SK-N-SH treated with all-trans-retinoic acid at 6 μM for 48 hours (cell line): ENCODE measurements around the gene PLXND1.

ENCODE experiments used
- ATAC-seq: fragments of 200-7000 bp; cut with Tn5 transposase; 3 replicates; pipeline ENCODE4 v1.9.1; 2020; ENCODE audit warnings: mild to moderate bottlenecking, moderate library complexity
- ARNTL ChIP-seq: fragments of 450-650 bp; formaldehyde crosslinking; IDR thresholded peaks from 2 replicates; pipeline ENCODE4 v1.5.0; 2020; ENCODE audit warnings: low read depth, mild to moderate bottlenecking, moderate library complexity, borderline replicate concordance
- BACH2 ChIP-seq: fragments of 250-450 bp; sonication (Bioruptor Pico); IDR thresholded peaks from 2 replicates; pipeline ENCODE4 v1.9.0; 2021; ENCODE audit warnings: mild to moderate bottlenecking, borderline replicate concordance
- CREB5 ChIP-seq: fragments of 250-450 bp; sonication (Bioruptor Pico); IDR thresholded peaks from 2 replicates; pipeline ENCODE4 v1.5.1; 2020; ENCODE audit warnings: low read depth, mild to moderate bottlenecking, moderate library complexity
- CSDC2 ChIP-seq: fragments of 250-450 bp; sonication (Bioruptor Pico); IDR thresholded peaks from 2 replicates; pipeline ENCODE4 v1.5.0; 2020; ENCODE audit warnings: mild to moderate bottlenecking, moderate library complexity
- CSRNP3 ChIP-seq: fragments of 250-450 bp; sonication (Bioruptor Pico); IDR thresholded peaks from 2 replicates; pipeline ENCODE4 v1.5.1; 2021; ENCODE audit warnings: mild to moderate bottlenecking, moderate library complexity
- ESRRG ChIP-seq: fragments of 250-450 bp; sonication (Bioruptor Pico); IDR thresholded peaks from 2 replicates; pipeline ENCODE4 v1.6.1; 2021; ENCODE audit warnings: mild to moderate bottlenecking
- GLIS3 ChIP-seq: fragments of 250-450 bp; sonication (Bioruptor Pico); IDR thresholded peaks from 2 replicates; pipeline ENCODE4 v1.5.0; 2020; ENCODE audit warnings: mild to moderate bottlenecking, moderate library complexity
- ISL1 ChIP-seq: fragments of 250-450 bp; sonication (Bioruptor Pico); IDR thresholded peaks from 2 replicates; pipeline ENCODE4 v2.1.2; 2022; ENCODE audit warnings: mild to moderate bottlenecking, moderate library complexity
- OSR1 ChIP-seq: fragments of 250-450 bp; sonication (Bioruptor Pico); IDR thresholded peaks from 2 replicates; pipeline ENCODE4 v1.8.0; 2022; ENCODE audit warnings: moderate library complexity, mild to moderate bottlenecking, inconsistent platforms
- PATZ1 ChIP-seq: fragments of 250-450 bp; sonication (Bioruptor Pico); IDR thresholded peaks from 2 replicates; pipeline ENCODE4 v1.8.0; 2020; ENCODE audit warnings: mild to moderate bottlenecking, moderate library complexity, borderline replicate concordance
- POU6F1 ChIP-seq: fragments of 250-450 bp; sonication (Bioruptor Pico); IDR thresholded peaks from 2 replicates; pipeline ENCODE4 v1.8.0; 2021; ENCODE audit warnings: low read depth, mild to moderate bottlenecking, moderate library complexity, borderline replicate concordance
- PPARA ChIP-seq: fragments of 250-450 bp; sonication (Bioruptor Pico); IDR thresholded peaks from 2 replicates; pipeline ENCODE4 v1.5.0; 2020; ENCODE audit warnings: mild to moderate bottlenecking, borderline replicate concordance
- RARB ChIP-seq: fragments of 250-450 bp; sonication (Bioruptor Pico); IDR thresholded peaks from 2 replicates; pipeline ENCODE4 v1.8.0; 2021; ENCODE audit warnings: mild to moderate bottlenecking, moderate library complexity
- SNAI2 ChIP-seq: fragments of 250-450 bp; sonication (Bioruptor Pico); IDR thresholded peaks from 2 replicates; pipeline ENCODE4 v1.5.0; 2020; ENCODE audit warnings: mild to moderate bottlenecking, moderate library complexity
- TCF4 ChIP-seq: fragments of 250-450 bp; sonication (Bioruptor Pico); IDR thresholded peaks from 2 replicates; pipeline ENCODE4 v1.8.0; 2021; ENCODE audit warnings: mild to moderate bottlenecking, moderate library complexity, borderline replicate concordance
- TOX ChIP-seq: fragments of 250-450 bp; sonication (Bioruptor Pico); IDR thresholded peaks from 2 replicates; pipeline ENCODE4 v1.8.0; 2021; ENCODE audit warnings: mild to moderate bottlenecking, moderate library complexity, borderline replicate concordance
- TSHZ2 ChIP-seq: fragments of 250-450 bp; sonication (Bioruptor Pico); IDR thresholded peaks from 2 replicates; pipeline ENCODE4 v1.5.0; 2020; ENCODE audit warnings: mild to moderate bottlenecking, moderate library complexity
- ZC3H10 ChIP-seq: fragments of 250-450 bp; sonication (Bioruptor Pico); IDR thresholded peaks from 2 replicates; pipeline ENCODE4 v1.5.1; 2021; ENCODE audit warnings: mild to moderate bottlenecking, moderate library complexity
- ZFP3 ChIP-seq: fragments of 250-450 bp; sonication (Bioruptor Pico); IDR thresholded peaks from 2 replicates; pipeline ENCODE4 v1.5.0; 2020; ENCODE audit warnings: mild to moderate bottlenecking, moderate library complexity
- ZFP30 ChIP-seq: fragments of 450-650 bp; formaldehyde crosslinking; IDR thresholded peaks from 2 replicates; pipeline ENCODE4 v1.5.0; 2022; ENCODE audit warnings: mild to moderate bottlenecking, moderate library complexity
- ZNF565 ChIP-seq: fragments of 450-650 bp; formaldehyde crosslinking; conservative IDR thresholded peaks from 2 replicates; pipeline ENCODE4 v1.5.0; 2020; ENCODE audit warnings: low read depth, mild to moderate bottlenecking, moderate library complexity
- ZNF70 ChIP-seq: fragments of 450-650 bp; formaldehyde crosslinking; IDR thresholded peaks from 2 replicates; pipeline ENCODE4 v1.5.0; 2020; ENCODE audit warnings: mild to moderate bottlenecking, moderate library complexity
- ZNF8 ChIP-seq: fragments of 450-650 bp; formaldehyde crosslinking; IDR thresholded peaks from 2 replicates; pipeline ENCODE4 v1.5.0; 2020; ENCODE audit warnings: mild to moderate bottlenecking, moderate library complexity

The PLXND1 gene

GRCh38 chr3:129599073-129599472 is 7.4 kb downstream of the PLXND1 start:
- no peak for ATAC-seq

GRCh38 chr3:129598484-129598883 is 8.0 kb downstream of the PLXND1 start:
- no peak for ATAC-seq
- TF ChIP-seq TOX (CRISPR knock-in tag) (no peak), PPARA (CRISPR knock-in tag) (no peak), ZNF8 (CRISPR knock-in tag) (no peak), ISL1 (CRISPR knock-in tag) (no peak), ARNTL (CRISPR knock-in tag) (no peak), ZFP30 (no peak), PATZ1 (CRISPR knock-in tag) (no peak), GLIS3 (CRISPR knock-in tag) (no peak), RARB (CRISPR knock-in tag) (no peak), ZNF70 (CRISPR knock-in tag) (no peak), OSR1 (CRISPR knock-in tag) (no peak), ZC3H10 (CRISPR knock-in tag) (no peak), SNAI2 (CRISPR knock-in tag) (no peak), CSDC2 (no peak), ZFP3 (CRISPR knock-in tag) (no peak), ZNF565 (CRISPR knock-in tag) (no peak), TSHZ2 (no peak), ESRRG (CRISPR knock-in tag) (no peak), TCF4 (CRISPR knock-in tag) (no peak), POU6F1 (CRISPR knock-in tag) (no peak)
- TF ChIP-seq, all 23 proteins: peak for 0

More at GRCh38 chr3:129599073-129599472, 7.4 kb downstream of the PLXND1 start:
- TF ChIP-seq ISL1 (CRISPR knock-in tag): no peak
- TF ChIP-seq TCF4 (CRISPR knock-in tag): no peak
- no peak for TF ChIP-seq CSRNP3 (CRISPR knock-in tag)

- ATAC-seq: no peak
- no peak for TF ChIP-seq TCF4 (CRISPR knock-in tag)
- no peak for TF ChIP-seq ZNF565 (CRISPR knock-in tag)
- no peak for TF ChIP-seq CSDC2
- TF ChIP-seq ZNF70 (CRISPR knock-in tag): no peak
- no peak for TF ChIP-seq ARNTL (CRISPR knock-in tag)
- no peak for TF ChIP-seq ZFP3 (CRISPR knock-in tag)
- no peak for TF ChIP-seq SNAI2 (CRISPR knock-in tag)
- no peak for TF ChIP-seq ZNF8 (CRISPR knock-in tag)
- TF ChIP-seq ZFP30: no peak
- no peak for TF ChIP-seq POU6F1 (CRISPR knock-in tag)
- no peak for TF ChIP-seq ZC3H10 (CRISPR knock-in tag)
- no peak for TF ChIP-seq CREB5
- no peak for TF ChIP-seq TSHZ2
- TF ChIP-seq GLIS3 (CRISPR knock-in tag): no peak
- TF ChIP-seq OSR1 (CRISPR knock-in tag): no peak
- TF ChIP-seq PPARA (CRISPR knock-in tag): no peak
- no peak for TF ChIP-seq BACH2
Observed at GRCh38 chr3:129598000-129598381, 8.5 kb downstream of the PLXND1 start.
